Dermis blood vessel endothelial cell (primary cell): ENCODE data around the gene B4GALNT1. TPM values are rescaled to one million over a fixed set of nuclear protein-coding genes. Genes with fewer than 3 reads are reported as not detected.
"Not testable (repeated sequence)": the region's sequence is repeated elsewhere in the genome, so short reads cannot be mapped to it uniquely, and the experiment has no call there.

Experiments
- DNase-seq: peaks from one replicate; pipeline ENCODE4 v3.0.0; 2010
- total RNA-seq: library from RNA; depleted of rRNA; stranded (reverse); fragments of >200 nt; gene quantifications from 2 replicates; pipeline ENCODE4 v1.2.3, GENCODE V29; 2014

Gene B4GALNT1
- total RNA-seq, 1 donor from 2014 or later, result not detected

DNA sequence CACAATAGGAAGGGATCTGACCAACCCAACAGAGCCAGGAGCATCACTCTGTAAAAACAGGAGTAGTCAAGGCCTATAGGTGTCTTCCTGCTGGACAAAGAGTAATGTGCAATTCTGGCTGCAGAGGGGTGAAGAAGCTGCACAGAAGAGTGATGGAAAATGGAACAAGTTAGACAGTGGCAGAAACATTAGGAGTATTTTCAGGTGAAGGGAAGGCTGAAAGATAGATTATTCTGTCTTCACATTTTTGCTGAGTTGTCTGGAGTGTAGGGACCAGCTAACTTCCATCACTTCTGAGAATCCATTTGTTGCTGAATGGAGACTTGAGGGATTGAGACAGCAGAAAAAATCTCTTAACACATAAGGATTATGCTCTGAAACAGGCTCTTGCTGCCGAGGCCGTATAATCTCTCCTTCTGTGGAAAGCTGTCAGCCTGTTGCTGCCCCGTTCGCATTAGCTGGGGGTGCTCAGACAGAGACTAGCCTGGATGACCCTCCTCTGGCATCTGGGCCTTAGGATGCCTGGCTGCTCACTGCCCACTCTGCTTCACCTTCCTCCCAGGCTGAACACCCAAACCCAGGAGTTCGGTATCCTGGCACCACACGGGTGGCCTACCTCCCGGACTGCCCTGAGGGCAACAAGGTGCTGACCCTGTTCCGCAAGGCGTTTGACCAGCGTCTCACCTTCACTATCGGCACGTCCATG, 24.9 kb downstream of the B4GALNT1 start:
- DNase-seq, result no peak

DNA sequence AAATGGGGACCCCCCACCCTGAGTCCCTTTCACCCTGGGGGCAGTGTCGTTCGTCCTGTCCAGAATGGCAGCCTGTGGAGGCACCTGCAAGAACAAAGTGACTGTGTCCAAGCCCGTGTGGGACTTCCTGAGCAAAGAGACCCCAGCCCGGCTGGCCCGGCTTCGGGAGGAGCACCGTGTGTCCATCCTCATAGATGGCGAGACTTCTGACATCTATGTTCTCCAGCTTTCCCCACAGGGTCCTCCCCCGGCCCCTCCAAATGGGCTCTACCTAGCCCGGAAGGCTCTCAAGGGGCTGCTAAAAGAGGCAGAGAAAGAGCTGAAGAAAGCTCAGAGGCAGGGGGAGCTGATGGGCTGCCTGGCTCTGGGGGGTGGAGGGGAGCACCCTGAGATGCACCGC, 26.2 kb downstream of the B4GALNT1 start:
- no peak for DNase-seq

DNA sequence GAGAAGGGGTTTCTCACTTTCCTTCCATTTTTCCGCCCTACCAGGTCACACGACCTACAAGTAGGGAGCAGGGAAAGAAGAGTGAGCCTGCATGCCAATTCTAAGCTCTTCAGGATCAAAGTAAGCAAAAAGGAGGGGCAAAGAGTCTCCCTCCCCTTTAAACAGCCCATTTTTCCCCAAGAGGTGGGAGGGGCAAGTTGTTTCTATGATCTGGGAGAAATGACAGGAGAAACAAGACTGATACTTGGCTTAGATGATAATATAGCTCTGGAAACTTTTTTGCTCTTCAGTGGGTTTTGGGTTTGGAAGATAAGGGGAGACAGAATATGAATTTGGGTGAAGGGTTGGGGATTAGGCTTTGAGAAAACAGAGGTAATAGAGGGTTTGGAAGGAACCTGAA, 26.6 kb downstream of the B4GALNT1 start:
- no peak for DNase-seq

DNA sequence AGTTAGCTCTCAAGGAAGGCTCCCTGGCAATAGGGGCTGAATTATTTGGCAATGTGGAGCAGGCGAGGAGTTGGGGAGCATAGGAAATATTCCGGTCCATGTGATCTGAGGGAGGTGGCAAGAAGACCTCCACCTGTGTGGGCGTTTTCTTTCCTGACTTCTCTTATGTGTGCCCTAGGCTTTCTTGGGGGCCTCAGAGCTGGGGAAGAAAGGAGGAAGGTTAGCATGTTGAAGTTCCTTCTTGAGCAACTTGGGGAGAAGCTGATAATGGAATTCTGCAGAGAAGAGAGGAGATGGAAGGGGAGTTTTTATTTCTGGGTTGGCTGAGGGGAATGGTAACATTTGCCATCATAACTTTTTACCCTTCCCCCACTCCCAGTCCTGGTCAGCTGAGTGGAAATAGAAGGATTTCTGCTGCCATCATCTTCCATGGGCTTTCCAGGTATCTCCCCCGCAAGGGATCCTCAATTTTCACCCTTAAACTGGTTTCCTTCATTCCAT, 27.1 kb downstream of the B4GALNT1 start:
- DNase-seq, result no peak

DNA sequence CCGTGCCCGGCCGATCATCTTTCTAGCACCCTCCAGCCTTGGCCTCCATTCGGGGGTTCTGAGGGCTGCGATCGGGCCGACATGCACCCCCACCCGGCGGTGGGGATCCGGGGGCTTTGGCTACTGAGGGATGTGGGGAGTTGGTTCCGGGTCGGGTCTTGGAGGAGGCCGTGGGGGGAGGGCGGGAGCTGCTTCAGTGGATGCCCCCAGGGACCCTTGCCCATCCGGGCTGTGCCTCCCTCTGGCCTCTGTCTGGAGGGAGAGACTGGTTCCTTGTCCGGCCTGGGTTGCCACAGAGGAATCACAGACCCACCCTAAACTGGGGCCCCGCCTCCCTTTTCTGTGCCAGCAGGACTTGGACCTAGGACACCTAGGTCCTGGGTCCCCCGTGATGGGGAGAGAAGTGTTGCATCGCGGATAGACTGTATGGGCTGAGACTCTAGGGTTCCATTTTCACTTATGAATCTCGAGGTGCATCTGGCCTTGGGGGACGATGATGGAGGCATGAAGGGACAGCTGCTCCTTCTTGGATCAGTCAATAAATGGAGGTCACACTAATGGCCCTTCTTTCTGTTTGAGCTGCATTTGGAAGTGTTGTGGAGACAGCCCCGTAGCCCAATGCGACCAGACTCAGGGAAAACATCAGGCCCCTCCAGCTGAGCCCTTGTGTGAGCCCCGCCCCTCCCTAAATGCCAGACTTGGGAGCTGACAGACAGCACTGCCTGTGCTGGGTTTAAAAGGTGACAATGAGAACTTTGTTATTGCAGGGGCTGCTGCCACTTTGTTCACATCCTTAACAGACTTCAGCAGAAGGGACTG, 27.8 kb downstream of the B4GALNT1 start:
- DNase-seq, result no peak

DNA sequence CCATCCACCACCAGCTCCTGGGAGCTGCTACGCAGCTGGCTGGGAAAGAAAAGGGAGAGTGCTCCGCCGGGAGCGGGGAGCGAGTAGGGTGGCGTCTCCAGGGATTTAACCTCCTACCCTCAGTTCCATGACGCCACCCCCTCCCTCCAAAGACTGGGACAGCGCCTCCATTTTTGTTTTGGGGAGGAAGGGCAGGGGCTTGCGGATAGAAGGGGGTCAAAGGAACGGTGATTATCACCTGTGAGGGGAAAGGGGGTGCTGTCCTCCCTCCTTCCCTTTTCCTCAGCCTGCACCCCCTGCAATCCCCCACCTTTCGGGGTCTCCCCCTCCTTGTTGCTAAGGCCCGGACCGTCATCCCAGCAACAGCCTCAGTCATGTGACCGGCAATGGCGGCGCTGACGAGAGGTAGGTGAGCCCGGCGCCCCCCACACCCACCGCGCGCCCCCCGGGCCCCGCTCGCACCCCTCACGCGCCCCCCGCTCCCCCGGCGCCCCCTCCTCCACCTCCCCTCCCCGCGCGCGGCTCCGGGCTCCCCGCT, 28.5 kb downstream of the B4GALNT1 start, which contains the start of gene DTX3:
Gene DTX3 (plus strand): TSS at position 371 of the 538 bp plus-strand sequence. CDS start 1,694 bp downstream, outside the sequence.
- no peak for DNase-seq

DNA sequence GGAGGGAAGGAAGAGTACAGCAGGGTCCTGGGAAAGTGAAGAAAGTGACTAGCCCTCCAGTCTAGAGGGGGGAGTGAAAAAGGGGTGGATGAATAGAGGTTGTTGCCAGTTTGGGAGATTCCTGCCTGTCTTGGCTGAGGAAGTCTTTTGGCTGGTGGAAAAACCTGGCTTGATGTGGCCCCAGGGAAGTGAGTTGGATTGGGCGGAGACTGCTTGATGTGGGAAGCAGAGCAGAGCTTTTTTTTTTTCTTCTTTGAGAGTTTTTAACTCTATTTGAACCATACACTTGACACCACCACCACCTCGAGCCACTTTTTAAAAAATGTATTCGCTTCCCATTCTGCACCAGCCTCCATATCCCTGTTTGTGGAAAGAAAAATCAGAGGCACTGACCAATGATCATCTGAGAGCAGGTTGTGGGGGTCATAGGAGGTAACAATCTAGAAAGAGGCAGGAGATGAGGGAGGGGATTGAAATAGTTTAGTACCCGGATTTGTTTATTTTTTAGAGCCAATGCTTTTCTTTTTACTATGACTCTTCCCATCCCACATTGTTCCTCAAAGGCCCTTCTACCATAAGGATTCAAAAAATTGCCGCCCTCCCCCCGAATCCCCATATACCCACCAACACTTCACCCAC, 29.1 kb downstream of the B4GALNT1 start:
- no peak for DNase-seq

DNA sequence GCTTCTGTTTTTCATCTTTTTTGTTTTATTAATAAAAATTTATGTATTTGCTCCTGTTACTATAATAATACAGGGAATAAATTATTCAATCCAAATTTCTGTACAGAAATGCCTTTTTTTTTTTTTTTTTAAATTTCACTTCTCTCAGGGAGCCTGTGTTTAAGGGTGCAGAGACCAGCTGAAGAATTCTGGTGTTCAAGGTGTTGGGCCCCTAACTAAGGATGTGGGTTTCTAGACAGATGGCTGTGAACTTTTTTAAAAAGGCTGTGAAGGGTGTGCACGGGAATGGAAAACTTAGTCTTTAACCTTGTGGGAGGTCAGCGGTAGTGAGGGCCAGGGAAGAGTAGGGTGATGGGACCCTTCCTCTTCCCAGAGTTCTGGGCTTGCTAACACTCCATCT, 29.7 kb downstream of the B4GALNT1 start:
- DNase-seq, result no peak

DNA sequence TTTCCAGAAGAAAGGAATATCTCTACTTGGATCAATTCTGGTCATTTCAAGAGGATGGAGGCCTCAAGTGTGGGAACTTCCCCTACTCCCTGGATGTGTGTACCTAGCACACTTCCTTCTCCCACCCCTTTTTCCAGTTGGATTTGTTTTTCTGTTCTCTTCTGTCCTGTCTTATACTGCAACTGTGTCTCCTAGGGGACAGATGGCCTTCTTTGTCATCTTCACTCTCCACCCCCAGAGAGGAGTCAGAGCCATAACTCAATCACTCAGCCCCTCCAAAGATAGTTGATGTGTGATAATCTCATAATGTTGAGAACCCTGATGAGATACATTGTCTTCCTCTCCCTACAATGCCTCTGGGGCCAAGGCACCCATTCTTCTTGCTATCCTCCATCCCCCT, 30.5 kb downstream of the B4GALNT1 start:
- no peak for DNase-seq

DNA sequence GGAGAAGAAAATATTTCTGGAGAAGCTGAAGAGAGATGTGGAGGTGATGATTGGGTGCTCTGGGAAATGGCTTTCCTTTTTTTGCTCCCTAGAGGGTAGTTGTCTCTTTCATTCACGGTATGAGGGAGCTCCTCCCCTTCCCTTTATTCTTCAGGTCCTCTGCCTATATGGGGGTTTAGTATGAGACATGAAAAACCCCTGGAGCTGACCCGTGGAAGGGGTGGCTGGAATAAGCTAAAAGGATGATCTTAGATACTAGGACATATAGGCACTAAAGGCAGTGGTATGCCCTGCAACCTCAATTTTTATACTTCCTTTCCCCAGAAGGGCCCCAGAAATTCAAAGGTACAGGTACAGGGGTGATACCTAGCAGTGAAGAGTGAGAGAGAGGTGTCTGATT, 32.6 kb downstream of the B4GALNT1 start:
- no peak for DNase-seq

DNA sequence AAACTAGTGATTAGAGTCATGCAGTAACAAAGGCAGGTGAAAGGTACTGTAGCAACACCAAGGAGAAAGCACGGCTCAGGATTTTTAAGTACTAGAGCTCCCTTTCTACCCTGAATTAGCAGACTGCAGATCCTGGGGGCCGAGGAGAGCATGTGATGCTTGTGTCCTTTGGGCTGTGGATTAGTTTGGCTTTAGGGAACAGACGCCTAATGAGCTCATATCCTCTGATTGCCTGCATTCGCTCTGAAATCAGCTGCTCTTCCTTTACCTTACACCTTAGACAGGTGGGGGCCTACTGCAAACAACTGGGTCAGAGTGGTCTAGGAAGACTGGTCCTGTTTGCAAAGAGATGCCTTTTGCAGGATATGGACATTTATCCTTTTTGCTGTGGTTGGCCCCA, 39.8 kb downstream of the B4GALNT1 start:
- no peak for DNase-seq

DNA sequence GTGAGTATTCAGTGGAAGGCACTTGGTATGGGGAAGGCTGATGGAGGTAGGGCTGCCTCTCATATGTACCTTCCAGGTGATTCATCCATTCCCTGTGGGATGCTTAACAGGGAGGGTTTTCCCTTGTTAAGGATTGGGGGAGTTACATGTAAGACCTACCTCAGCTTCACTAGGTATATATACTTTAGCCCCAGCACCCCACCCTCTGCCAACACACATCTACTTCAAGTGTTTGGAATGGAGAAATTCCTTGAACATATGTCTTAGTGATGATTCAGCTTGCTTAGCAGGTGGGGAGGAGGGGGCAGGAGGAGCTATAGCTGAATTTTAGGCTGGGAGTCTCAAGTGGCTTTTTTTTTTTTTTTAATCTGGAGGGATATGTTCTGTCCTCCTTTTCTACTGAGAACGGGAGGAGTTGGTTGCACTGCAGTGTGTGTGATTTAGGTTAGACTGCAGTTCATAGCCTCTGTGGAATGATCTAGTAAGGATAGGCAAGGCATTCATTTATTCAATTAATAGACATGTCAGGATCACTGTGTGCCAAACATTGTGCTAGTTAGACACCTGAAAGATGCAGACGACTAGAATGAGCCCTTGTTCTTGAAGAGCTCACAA, 40.3 kb downstream of the B4GALNT1 start:
- DNase-seq, result no peak

DNA sequence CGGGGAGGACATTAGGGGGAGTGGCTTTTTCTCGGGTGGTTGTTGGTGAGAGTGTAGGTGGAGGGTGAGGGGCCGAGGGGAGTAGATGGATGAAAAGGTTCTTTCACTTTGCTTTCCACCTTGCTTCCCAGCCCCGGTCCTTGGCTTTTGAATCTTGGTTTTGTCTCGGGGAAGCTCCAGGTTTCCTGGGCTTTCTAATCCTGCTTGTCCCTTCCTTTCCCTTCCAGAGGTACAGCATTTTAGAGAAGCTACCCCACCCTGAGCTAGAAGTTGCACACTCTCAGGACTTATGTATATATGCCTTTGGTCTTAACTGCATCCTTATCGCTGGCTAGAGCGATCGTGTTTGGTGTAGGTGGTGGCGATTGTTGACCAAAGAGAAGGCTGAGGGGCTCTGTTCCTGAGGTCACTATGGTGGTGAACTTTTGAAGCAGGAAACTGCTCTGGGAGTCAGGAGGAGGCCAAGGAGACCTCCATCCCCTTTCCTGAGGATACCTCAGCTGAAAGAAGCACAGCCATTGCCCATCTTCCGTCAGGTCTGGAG, 41.1 kb downstream of the B4GALNT1 start:
- DNase-seq, result no peak

DNA sequence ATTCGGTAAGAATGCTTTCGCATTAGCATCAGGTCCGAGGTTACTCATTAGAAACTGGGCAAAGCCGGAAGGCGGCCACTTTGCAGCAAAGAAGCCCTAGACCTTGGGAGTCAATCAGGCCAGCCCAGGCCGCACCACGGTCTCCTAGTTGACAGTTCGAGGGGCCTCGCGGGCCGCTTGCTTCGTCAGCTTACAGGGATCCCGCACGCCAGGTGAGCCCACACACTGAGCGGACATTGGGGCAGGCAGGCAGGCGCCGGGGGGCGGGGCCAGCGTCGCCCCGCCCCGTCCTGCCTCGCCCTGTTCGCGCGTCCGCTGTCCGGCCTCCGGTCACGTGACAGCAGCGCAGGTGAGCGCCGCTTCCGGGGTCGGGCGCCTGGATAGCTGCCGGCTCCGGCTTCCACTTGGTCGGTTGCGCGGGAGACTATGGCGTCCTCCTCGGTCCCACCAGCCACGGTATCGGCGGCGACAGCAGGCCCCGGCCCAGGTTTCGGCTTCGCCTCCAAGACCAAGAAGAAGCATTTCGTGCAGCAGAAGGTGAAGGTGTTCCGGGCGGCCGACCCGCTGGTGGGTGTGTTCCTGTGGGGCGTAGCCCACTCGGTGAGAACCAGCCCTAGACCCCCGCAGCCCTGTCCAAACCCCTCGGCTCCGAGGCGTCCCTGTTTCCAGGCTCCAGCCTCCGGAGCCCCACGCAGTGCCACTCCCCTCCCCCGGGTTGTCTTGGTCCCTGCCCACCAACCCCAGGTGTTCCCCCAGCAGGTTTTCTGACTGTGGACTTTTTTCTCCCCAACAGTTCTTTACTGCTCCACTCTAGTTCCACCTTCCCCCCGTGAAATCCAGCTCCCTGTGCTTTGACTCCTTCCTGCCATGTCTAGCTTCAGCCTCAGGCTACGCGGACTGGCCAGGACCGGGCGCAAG, 41.9 kb downstream of the B4GALNT1 start, which contains the start of gene PIP4K2C:
Gene PIP4K2C (plus strand): TSS at position 329 of the 918 bp plus-strand sequence. CDS start 98 bp downstream, at position 427.
- DNase-seq, result peak; percentile 21

DNA sequence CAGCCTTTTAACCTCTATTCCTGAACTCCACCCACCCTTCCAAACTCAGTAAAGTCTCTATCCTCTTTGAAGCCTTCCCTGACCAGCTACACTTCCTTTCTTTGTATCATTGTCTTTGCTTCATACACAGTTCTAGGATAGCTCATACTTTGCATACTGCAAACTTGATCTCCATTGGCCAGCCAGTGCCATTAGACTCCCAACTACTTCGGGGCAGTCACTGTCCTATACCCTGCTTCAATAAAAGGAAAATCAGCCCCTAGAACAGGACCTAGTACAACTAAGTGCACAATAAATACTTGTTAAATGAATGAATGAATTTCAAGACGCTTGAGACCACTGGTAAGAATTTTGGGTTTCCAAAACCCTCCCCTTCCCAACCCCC, 42.5 kb downstream of the B4GALNT1 start:
- no peak for DNase-seq

DNA sequence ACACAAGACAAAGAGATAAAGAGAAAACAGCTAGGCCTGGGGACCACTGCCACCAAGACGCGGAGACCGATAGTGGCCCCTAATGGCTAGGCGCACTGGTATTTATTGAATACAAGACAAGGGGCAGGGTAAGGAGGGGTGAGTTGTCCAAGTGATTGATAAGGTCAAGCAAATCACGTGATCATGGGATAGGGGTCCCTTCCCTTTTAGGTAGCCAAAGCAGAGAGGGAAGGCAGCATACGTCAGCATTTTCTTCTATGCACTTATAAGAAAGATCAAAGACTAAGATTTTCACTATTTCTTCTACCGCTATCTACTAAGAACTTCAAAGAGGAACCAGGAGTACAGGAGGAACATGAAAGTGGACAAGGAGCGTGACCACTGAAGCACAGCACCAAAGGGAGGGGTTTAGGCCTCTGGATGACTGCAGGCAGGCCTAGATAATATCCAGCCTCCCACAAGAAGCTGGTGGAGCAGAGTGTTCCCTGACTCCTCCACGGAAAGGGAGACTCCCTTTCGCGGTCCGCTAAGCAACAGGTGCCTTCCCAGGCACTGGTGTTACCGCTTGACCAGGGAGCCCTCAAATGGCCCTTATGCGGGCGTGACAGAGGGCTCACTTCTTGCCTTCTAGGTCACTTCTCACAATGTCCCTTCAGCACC, 43.9 kb downstream of the B4GALNT1 start:
- DNase-seq, result not testable (repeated sequence)

DNA sequence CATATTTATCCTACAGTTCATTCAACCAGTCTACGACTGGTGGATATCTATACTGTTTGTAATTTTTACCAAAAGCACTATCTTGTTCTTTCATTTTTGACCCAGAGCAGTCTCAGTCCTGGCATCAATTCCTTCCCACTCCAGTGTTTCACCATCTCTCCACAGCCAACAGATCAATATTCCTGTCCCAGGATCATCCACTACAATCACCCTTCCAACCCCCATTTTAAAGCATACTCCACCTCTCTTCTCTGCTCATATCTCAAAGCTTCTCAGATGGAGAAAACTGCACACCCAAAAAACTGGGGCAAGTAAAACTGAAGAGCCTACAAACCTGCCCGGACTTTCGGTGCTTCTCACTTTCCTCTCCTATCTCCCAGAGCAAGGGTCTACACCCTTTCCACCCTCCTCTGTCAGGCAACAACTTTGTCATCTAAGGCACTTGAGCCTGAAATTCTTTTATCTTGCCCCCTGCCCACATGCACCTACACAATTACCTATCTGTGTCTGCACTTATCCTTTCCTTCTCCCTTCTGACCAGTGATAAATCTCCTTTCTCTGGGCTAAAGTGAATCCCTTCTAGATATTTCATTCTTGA, 46.1 kb downstream of the B4GALNT1 start:
- no peak for DNase-seq

DNA sequence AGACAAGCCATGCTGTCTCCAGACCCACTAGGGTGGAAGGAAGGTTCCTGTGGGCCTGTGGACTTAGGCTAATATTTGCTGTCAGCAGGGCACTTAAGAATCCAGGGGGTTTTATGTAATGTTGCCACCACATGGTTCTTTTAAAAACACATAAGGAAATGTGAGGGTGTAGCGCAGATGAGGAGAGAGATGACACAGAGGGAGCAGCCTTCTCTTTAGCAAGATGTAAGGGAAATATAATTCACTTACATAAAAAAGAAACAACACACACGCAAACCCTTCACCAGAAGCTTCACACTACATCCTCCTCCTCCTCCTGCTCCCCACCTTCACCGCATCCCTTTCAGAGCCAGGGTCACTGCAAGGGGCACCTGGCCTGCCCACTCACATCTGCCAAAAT, 46.9 kb downstream of the B4GALNT1 start:
- DNase-seq, result no peak

DNA sequence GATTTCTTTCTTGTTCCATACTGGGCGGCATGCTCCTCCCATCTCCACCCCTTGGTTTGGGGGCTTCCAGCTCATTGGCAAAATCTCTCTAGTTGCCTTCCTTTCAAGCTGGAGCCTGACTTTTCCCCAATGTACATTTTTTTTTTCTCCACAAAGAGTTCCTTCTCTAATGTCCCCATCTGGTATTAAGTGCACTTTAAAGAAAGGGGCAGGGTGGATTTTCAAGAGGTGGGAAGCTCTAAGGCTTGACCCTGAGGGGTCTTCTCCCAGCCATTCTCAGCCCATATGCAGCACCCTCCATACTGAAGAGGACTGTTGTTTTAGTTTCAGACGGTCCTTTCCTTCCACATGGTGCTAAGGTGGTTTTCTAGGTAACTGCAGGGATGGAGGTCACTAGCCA, 47.8 kb downstream of the B4GALNT1 start:
- no peak for DNase-seq

DNA sequence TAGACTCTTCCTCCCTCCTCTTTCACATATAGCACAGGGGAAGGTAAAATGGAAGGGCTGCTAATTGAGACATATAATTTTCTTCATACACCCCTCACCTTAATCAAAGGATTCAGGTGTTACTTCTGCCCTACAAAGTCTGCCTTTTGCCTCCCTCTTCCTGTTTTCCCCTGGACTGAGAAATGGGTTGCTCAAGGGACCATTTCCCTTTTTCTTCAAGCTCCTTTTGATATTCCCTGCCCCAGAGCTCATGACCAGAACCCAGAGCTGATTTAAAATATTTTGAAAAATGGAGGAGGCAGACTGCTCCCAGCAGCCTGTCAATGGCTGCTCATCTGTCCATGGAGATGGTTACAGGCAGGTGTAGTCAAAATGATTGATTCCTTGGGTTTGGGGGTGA, 48.3 kb downstream of the B4GALNT1 start:
- DNase-seq, result no peak
